Astrocyte of the hippocampus (primary cell): Measurements from ENCODE around the gene USP33.
"Not testable (repeated sequence)": the region's sequence is repeated elsewhere in the genome, so short reads cannot be mapped to it uniquely, and the experiment has no call there.

Experiments used
- DNase-seq: peaks from one replicate; pipeline ENCODE4 v3.0.0; 2011; ENCODE audit warnings: low read depth, low spot score

Gene USP33

DNA sequence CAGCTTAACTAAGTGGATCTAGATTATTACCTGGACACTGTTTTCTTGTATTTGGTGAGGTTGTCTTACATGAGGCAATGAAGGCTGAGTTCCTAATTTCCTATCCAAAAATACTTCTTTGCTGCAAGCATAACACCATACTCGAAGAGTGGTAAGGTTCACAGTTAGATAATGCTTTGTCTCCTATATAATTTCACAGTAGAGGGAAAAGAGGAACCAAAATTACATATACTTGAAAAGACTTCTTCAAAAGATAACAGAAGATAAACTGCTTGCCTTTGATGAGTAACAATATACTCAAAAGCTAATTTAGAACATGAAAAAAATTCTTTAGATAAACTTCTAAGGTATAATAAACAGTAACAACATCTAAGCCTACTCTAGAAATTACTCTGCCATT is 20.4 kb downstream of the USP33 start:
- no peak for DNase-seq

DNA sequence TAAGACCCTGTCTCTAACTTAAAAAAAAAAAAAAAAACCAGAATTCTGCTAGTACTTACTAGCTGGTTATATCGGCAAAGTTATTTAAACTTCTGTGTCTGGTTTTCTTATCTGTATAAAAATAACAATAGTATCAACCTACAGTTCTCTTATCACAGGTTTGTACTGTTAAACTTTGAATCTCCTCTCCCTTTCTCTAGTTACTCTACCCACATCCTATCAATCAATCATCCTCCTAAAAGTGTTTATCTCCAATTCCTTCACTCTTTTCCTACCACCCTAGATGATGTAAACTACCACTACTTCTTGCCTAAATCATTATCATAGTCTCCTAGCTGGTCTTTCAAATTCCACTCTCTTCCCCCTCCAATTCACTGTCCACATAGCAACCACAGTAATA is 27.6 kb downstream of the USP33 start:
- DNase-seq: no peak

DNA sequence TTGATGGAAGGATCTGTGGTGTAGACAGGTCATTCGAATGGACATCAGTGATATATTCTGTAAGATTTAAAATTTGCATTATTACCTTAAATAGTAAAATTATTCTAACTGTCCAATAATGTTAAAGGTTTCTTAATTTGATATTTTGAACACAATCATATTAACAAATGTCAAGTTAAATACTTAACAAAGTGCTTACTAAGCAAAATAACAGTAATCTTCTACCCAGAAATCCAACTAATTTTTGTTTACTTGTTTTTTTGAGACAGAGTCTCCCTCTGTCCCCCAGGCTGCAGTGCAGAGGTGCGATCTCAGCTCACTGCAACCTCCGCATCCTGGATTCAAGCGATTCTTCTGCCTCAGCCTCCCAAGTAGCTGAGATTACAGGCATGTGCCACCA is 33.9 kb downstream of the USP33 start:
- DNase-seq: no peak

DNA sequence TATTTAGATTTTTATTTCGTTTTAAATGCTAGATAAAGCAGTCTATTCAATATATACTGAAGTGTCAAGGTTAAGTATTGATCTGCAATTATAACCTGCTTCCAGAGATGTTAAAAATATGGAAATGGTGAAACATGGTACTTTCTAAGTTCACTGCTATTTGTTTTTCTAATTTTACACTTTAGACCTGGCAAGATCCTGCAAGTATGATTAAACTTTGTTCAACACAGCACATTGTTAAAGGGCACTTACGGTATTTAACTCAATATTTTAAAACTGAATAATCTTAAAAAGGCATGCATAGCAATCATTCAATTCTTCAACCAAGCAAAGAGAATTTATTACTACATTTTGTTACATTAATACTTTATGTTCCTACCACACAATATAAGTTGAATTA is 41.5 kb downstream of the USP33 start:
- no peak for DNase-seq

DNA sequence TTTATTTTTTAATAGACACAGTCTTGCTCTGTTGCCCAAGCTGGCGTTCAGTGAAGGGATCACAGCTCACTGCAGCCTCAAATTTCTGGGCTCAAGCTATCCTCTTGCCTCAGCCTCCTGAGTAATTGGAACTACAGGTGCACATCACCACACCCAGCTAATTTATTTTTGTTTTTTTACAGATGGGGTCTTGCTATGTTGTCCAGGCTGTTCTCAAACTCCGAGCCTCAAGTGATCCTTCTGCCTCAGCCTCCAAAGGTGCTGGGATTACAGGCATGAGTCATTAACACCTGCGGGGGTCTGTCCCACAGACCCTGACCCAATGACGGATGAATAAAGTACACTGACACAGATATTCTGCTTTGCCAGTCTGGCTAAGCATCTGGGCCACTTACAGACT is 43.6 kb downstream of the USP33 start:
- no peak for DNase-seq

DNA sequence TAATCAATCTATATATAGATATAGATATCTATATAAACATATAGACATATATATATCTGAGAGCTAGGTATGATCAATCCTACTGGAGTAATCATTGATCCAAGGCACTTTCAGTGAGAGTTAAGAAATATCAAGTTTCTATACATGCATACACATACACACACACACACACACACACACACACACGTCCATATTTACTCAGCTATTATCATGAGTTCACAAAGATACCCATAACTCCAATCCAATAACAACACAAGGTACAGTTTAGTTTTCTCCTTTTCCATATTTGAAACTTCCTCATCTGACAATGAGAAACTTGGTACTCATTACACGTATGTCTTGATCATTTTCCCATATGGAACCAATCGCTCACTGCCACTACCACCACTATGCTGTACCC is 49.9 kb downstream of the USP33 start:
- no peak for DNase-seq

DNA sequence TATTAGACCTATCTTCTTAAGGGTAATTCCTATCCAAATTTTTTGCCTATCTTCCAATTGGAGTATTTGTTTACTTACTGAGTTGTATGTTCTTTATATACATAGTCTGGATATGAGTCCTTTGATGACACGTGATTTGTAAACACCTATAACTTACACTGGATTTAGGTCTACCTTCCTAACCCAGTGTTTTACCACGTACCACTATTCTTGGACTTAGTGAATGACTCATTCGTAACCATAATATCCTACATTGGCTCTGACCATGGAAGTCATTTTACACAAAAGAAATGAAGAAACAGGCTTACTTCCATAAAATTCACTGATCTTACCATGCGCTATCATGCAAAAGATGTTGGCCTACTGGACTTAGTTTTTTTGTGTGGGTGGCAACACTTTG is 53.3 kb downstream of the USP33 start:
- DNase-seq: no peak

DNA sequence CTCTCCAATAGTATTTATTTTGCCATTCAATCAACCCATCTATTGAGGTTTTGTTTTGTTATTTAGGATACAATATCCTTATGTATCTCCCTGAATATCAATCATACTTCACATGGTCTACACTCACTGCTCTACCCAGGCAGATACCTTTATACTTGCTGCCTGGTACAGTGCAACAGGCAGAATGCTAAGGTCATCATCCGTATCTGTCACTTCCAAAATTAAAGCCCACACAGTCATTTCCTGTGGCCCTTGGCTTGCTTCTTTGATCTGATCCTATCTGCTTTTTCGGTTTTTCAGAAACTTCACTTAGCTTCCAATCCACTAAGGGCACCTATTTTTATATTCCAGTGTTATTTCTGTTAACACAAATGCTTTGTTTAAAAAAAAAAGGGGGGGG is 54.9 kb downstream of the USP33 start:
- DNase-seq: no peak

DNA sequence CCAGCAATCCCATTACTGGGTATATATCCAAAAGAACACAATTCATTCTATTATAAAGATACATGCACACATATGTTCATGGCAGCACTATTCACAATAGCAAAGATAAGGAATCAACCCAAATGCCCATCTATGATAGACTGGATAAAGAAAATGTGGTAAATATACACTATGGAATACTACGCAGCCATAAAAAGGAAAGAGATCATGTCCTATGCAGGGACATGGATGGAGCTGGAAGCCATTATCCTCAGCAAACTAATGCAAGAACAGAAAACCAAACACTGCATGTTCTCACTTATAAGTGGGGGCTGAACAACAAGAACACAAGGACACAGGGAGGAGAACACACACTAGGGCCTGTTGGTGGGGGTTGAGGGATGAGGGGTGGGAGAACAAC is 60.0 kb downstream of the USP33 start:
- not testable (repeated sequence) for DNase-seq

DNA sequence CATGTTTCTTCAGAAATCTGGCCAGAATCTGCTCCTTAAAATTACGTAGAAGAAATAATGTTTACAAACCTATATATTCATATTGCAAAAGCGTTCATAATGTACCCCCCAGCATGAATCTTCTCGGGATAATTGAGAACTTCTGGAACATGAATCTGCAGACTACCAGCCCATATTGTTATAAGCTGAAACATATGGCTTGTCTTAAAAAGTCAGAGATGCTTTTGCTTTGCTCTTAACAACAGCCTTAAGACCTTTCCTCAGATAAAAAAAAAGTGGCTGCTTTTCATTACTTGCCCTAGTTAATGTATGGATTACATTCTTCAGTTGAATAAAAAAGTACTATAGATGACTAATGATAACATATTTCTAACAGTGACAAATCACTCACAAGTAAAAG is 62.2 kb downstream of the USP33 start:
- DNase-seq: no peak

DNA sequence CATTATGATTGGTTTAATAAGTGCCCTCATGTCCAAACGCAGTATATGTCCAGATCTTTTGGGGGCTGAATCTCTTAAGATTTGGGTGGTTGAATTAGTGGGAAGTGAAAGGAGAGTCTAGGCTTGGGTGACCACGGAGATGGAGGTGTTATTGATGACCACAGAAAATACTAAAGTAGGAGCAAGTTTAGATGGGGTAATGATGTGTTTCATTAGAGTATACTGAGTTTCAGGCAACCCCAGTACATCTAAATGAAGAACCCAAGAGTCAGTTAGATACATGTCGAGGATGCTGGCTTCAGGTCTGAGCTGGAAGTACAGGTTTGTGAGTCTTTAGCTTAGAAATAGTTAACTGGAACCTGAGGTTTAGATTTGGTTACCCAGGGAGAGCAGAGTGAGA is 70.7 kb downstream of the USP33 start:
- no peak for DNase-seq

DNA sequence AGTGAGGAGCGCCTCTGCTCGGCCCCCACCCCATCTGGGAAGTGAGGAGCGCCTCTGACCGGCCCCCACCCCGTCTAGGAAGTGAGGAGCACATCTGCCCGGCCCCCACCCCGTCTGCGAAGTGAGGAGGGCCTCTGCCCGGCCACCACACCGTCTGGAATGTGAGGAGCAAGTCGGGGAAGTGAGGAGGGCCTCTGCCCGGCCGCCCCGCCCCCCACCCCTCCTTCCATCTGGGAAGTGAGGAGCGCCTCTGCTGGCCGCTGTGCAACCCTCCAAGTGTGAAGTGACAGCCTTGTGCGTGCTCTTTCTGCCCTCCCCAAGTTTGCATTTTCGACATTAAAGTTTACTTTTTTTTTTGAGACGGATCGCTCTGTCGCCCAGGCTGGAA is 72.1 kb downstream of the USP33 start:
- DNase-seq: peak; percentile 23

DNA sequence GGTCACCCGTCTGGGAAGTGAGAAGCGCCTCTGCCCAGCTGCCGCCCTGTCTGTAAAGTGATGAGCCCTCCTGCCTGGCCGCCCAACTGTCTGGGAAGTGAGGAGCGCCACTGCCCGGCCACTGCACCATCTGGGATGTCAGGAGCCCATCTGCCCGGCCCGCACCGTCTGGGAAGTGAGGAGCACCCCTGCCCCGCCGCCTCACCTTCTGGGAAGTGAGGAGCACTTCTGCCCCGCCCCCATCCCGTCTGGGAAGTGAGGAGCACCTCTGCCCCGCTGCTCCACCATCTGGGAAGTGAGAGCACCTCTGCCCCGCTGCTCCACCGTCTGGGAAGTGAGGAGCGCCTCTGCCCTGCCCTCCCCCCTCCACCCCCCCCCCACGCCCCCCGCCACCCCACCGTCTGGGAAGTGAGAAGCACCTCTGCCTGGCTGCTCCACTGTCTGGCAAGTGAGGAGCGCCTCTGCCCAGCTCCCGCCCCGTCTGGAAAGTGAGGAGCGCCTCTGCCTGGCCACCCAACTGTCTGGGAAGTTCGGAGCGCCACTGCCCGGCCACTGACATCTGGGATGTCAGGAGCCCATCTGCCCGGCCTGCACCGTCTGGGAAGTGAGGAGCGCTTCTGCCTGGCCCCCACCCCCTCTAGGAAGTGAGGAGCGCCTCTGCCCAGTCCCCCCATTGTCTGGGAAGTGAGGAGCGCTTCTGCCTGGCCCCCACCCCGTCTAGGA is 72.7 kb downstream of the USP33 start:
- DNase-seq: no peak

DNA sequence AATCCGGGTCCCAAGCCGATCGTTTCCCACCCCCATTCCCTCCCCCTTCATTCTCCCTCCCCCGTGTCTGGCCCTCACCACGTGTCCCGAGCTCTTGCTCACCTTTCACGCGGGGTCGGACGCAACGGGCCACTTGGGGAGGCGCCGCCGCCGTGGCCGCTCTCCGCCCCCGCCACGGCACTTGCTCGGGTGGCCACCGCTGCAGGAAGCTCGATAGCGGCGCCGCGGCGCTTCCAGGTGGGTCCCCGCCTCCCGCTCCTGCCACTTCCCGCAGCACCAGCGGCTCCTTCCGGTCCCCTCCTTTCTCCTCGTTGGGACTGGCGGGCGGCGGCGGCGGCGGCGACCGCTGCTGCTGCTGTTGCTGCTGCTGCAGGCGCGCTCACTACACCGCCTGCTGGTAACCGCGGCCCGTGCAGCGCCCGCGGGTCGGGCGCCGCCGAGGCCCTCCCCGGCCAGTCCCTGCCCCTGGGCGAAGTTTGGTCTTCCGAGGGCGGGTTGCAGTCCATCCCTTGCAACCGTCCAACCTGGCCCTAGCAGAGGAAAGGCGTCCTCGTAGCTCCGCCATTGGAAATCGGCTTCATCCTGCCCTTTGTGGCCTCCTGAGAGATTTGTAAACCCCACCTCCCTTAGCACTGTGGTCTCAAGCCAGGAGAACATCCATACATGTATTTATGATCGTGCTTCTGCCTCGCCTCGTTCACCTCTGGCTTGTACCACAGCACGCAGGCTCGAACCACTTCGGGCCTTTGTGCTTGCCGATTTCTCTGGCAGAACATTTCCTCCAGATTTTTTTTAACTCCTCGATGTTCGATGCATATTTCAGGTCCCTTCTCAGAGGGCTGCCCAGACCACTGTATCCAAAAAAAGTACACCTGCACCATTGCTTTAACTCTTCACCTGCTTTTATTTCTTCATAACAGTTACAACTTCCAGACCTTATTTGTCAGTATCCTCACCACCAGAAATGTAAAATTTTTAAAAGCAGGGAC is 76.2 kb downstream of the USP33 start:
- peak; percentile 98 for DNase-seq

DNA sequence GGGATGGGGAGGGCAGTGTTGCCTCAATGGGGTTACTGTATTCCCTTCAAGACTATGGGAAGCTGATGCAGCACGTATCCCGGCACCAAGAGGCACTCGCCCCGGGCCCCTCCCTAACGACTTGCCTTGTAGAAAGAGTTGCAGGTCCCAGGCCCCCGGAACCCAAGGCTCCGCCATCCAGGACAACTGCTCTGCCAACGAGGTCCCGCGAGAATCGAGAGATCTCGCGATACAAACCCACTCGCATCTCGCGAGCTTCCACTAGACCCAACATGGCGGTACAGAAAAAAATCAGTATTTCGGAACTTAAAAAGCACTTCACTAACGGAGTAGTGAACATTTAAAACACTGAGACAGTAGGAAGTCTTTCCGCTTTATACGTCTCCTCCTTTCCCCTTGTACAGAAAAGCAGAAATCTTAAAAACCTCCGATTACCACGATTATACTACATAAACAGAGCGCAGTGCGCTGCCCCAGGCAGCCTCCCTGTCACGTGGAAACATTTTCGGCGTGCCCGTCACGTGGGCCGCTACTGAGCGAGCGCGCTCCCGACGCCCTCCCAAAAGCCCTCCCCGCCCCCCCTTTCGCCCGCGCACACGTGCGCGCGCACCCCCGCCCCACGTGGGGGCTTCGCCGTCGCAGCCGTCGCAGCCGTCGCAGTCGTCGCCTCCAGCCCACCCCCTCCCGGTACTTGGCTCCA is 77.0 kb downstream of the USP33 start, which contains the start of gene ZZZ3:
TSS of gene ZZZ3 (minus strand) at position 199 of the 700 bp plus-strand sequence. CDS start 49,304 bp downstream, outside the sequence.
- DNase-seq: peak; percentile 98

DNA sequence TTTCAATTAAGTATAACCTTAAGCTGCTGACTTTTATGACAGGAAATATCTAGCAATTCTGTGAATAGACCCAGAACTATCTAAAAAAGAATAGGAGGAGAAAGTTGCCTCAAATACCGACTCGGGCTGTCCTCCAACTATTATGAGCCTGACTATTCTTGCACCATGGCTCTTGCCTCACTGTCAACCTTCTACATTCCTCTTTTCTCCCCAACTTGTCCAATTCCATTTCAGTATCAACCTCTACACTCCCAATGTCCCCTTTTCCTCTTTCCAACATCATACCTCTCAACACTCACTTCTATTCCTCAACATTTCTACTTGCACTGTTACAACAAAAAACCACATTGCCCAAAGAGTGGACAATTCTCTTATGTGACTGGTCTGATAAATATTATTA is 79.5 kb downstream of the USP33 start:
- no peak for DNase-seq

DNA sequence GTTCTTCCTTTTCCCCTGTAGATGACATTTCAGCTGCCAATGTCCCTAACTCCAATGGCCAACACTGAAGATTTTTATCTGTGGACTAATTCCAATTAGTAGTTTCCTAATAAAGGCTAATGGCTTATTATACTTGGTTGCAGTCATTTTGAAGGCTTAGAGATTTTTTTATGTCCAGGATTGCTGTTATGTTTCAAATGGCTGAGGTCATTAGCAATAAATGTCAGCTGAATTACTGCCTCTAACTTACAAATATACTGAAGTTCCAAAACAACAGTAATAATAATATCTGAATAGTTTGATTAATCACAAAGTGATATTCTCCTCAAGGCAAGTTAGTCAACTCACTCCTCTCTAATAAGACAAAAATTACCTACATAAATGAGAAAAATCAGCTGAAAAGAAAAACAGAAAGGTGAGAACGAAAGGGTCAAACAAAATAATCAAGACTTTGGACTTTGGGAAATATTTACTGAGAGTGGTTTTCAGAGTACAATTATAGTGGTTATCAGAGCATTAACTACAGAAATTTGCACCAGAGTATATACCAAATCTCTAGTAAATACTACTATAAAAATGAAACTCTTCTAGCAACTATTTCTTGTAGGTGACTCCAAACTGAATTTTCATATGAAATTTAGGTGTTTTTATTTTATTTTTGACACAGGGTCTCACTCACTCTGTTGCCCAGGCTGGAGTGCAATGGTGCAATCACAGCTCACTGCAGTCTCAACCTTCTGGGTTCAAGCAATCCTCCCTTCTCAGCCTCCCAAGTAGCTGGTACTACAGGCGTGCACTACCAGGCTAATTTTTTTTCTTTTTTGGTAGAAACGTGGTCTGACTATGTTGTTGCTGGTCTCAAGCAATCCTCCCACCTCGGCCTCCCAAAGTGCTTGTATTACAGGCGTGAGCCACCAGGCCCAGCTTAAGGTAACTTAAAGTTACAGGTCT is 80.7 kb downstream of the USP33 start:
- DNase-seq: no peak

DNA sequence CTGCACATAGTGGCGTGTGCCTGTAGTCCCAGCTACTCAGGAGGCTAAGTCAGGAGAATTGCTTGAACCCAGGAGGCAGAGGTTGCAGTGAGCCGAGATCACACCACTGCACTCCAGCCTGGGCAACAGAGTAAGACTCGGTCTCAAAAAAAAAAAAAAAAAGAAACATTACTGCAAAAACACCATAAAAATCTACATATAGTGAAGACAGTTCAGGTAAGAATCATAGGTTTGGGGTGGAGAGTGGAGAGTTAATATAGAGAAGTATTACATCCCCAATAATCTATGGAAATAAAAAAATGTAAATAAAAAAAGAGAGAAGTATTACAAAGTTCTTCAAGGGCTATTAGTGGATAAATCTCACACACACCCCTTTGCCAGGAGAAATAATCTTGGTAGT is 84.8 kb downstream of the USP33 start:
- not testable (repeated sequence) for DNase-seq

DNA sequence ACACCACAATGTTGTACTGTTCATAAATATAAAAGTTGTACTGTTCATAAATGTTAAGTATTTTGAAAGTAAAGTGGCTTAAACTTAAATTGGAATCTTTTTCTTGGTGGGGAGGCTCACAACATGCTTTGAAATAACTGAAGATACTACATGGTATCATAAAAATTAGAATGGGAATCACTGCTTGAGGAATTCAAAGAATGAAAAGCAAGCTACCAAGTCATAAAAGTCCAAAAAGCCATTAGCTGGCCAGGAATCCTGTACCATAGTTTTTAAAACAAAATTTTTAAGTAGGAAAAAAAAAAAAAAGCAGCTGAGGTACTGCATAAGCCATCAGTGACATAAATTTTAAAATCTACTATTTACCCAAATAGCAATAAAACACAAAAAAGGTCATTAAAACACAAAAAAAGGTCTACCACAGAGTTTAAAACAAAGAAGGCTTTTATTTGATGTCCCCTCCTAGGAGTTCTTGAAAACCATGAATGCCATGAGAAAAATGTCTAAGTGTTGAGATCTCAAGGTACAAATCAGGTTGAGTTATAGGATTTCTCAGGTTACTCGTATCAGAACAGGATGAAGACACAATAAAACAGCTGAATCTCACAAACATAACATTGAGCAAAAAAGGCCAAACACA is 85.8 kb downstream of the USP33 start:
- no peak for DNase-seq

DNA sequence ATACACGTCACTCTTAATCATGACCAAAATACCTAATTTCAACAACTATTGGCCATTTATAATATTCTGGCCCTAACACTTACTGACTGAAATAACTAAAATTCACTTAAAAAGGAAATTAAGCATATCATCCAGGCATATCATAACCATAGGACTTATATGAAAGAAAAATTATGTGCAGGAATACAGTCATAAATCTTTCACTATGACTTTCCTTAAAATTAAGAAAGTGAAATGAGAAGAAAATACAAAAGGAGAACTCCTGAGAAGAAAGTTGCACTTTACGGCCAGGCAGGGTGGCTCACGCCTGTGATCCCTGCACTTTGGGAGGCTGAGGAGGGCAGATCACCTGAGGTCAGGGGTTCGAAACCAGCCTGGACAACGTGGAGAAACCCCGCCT is 86.6 kb downstream of the USP33 start:
- DNase-seq: no peak

DNA sequence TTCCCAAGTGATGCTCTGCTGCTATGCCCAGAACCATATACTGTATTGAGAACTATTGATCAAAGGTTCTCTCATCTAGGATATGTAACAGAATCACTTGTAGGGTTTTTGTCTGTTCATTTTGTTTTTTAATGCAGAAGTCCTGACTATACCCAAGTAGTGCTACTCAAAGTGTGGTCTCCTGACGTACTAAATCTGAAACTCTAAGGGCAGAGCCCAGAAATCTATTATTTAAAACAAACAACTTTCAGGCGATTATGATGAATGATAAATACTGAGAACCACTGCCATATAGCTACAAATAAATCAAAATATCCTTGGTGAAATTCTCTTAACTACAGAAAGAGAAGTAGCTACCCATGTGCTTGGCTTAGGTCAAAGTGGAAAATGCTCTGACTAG is 87.3 kb downstream of the USP33 start:
- DNase-seq: no peak
